Hepatocyte (in vitro differentiated cells): ENCODE results near the gene TFAP2B. TPM values are rescaled to one million over a fixed set of nuclear protein-coding genes. Genes with fewer than 3 reads are reported as not detected.

Experiments used
- DNase-seq: peaks from one replicate; pipeline ENCODE4 v3.0.0-alpha.2; 2016; ENCODE audit warnings: low spot score
- H2AFZ ChIP-seq: fragments of 200-600 bp; sonication (generic); 2 replicates; pipeline ENCODE4 v1.6.0; 2016; ENCODE audit warnings: antibody characterized with exemption, mild to moderate bottlenecking
- H3K27ac ChIP-seq: fragments of 200-600 bp; sonication (generic); 2 replicates; pipeline ENCODE4 v1.5.1; 2016; ENCODE audit warnings: mild to moderate bottlenecking
- H3K27me3 ChIP-seq: fragments of 200-600 bp; sonication (generic); 2 replicates; pipeline ENCODE4 v1.6.1; 2016
- H3K36me3 ChIP-seq: fragments of 200-600 bp; sonication (generic); replicated peaks from 2 replicates; pipeline ENCODE4 v1.5.1; 2016; ENCODE audit warnings: low read depth; ENCODE audit not compliant: insufficient read depth
- H3K4me1 ChIP-seq: fragments of 200-600 bp; sonication (generic); 2 replicates; pipeline ENCODE4 v1.5.1; 2016; ENCODE audit warnings: mild to moderate bottlenecking, moderate library complexity; ENCODE audit not compliant: insufficient read depth
- H3K4me2 ChIP-seq: fragments of 200-600 bp; sonication (generic); 2 replicates; pipeline ENCODE4 v1.6.0; 2016
- H3K4me3 ChIP-seq: fragments of 200-600 bp; sonication (generic); 2 replicates; pipeline ENCODE4 v1.5.1; 2016; ENCODE audit warnings: mild to moderate bottlenecking
- H3K79me2 ChIP-seq: fragments of 200-600 bp; sonication (generic); 2 replicates; pipeline ENCODE4 v1.6.0; 2017; ENCODE audit warnings: mild to moderate bottlenecking
- H3K9me2 ChIP-seq: fragments of 200-600 bp; sonication (generic); replicated peaks from 2 replicates; pipeline ENCODE4 v1.6.0; 2017; ENCODE audit warnings: mild to moderate bottlenecking; ENCODE audit not compliant: insufficient read depth
- H3K9me3 ChIP-seq: fragments of 200-600 bp; sonication (generic); 2 replicates; pipeline ENCODE4 v1.5.1; 2016; ENCODE audit warnings: low read depth, mild to moderate bottlenecking
- H4K20me1 ChIP-seq: fragments of 200-600 bp; sonication (generic); 2 replicates; pipeline ENCODE4 v1.6.0; 2016; ENCODE audit warnings: mild to moderate bottlenecking; ENCODE audit not compliant: insufficient read depth, poor library complexity, severe bottlenecking
- EZH2 ChIP-seq: fragments of 200-600 bp; sonication (generic); IDR thresholded peaks from 2 replicates; pipeline ENCODE4 v1.6.1; 2016; ENCODE audit warnings: antibody characterized with exemption, mild to moderate bottlenecking, borderline replicate concordance
- EZH2phosphoT487 ChIP-seq: fragments of 200-600 bp; sonication (generic); IDR thresholded peaks from one replicate; pipeline ENCODE4 v1.6.1; 2018; ENCODE audit warnings: antibody characterized with exemption, mild to moderate bottlenecking, low read depth, moderate library complexity; ENCODE audit not compliant: unreplicated experiment, severe bottlenecking
- WGBS: methylation state at CpG from one replicate; pipeline ENCODE4 v1.1.6; 2016; ENCODE audit warnings: low lambda C conversion rate; ENCODE audit errors: missing lambda C conversion rate; 5-methylcytosine and 5-hydroxymethylcytosine counted together
- polyA plus RNA-seq: library from polyadenylated mRNA; unstranded; fragments of >200 nt; fragmentation: Nextera tagmentation; extraction: Ambion mirVana; gene quantifications from 2 replicates; pipeline ENCODE4 v1.2.1, GENCODE V29; 2016
- total RNA-seq: library from RNA; depleted of rRNA; stranded (reverse); fragments of >200 nt; gene quantifications from 2 replicates; pipeline ENCODE4 v1.2.3, GENCODE V29; 2014
- TF ChIP-seq, protein P1 (sequence below): fragments of 200-600 bp; sonication (generic); IDR thresholded peaks from 2 replicates; pipeline ENCODE4 v1.5.1; 2016; ENCODE audit warnings: antibody characterized with exemption, mild to moderate bottlenecking; ENCODE audit not compliant: poor library complexity

TFAP2B gene
- total and polyA plus RNA-seq, 2 experiments from 2014 or later: 0.73 to 1.3 TPM

DNA sequence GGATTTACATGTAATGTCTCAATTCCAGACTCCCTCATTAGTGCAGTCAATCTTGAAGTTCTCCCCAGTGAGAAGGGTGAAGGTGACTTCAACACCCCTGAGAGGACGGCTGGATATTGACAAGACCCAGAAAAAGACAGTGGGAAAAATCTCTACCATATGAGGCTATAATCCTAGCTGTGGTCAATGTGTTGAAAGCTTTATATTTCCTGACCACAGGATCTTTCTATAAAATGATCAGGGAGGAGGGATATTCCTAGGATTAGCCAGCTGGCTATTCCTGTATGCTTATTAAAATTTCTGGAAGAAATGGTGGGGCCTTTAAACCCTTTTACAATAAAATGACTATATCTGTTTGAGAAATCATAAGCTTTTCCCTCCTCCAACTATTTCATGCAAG lies 43.0 kb downstream of the TFAP2B start:
- Histone ChIP-seq H3K4me3 (no peak overlapping the region), H3K9me2 (no peaks in the 10 kb centered on the region), H3K4me1 (no peaks in the 10 kb centered on the region), H3K79me2 (no peaks in the 10 kb centered on the region), H4K20me1 (no peaks in the 10 kb centered on the region), H3K36me3 (no peaks in the 10 kb centered on the region), H3K27me3 (peaks cover 7% of the 10 kb centered on the region), H2AFZ (no peak overlapping the region), H3K4me2 (no peak overlapping the region), H3K9me3 (no peaks in the 10 kb centered on the region), H3K27ac (no peak overlapping the region)
- DNase-seq: no peak
- WGBS: 22% methylated on average over 1 of the region's 1 CpG
- TF ChIP-seq, protein P1, sequence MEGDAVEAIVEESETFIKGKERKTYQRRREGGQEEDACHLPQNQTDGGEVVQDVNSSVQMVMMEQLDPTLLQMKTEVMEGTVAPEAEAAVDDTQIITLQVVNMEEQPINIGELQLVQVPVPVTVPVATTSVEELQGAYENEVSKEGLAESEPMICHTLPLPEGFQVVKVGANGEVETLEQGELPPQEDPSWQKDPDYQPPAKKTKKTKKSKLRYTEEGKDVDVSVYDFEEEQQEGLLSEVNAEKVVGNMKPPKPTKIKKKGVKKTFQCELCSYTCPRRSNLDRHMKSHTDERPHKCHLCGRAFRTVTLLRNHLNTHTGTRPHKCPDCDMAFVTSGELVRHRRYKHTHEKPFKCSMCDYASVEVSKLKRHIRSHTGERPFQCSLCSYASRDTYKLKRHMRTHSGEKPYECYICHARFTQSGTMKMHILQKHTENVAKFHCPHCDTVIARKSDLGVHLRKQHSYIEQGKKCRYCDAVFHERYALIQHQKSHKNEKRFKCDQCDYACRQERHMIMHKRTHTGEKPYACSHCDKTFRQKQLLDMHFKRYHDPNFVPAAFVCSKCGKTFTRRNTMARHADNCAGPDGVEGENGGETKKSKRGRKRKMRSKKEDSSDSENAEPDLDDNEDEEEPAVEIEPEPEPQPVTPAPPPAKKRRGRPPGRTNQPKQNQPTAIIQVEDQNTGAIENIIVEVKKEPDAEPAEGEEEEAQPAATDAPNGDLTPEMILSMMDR: no peak
- TF ChIP-seq EZH2: no peak
- no peak for TF ChIP-seq EZH2phosphoT487

DNA sequence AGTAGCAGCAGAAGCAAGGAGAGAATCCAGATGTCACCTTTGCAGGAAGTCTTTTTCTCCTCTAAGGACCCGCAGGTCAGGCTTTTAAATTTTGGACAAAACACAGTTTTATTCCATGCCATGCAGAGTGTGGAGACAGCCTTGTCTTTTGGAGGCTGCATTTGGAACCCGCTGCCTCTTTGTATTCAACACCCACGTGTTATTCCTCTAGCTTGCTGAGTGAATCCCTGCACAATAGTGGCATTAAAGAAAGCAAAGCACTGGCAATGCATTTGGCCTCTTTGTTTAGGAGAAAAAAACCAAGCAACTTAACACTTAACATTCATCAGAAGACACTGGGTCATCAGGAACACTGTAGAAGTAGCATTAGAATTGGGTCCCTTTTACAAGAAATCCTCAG lies 43.5 kb downstream of the TFAP2B start:
- H3K9me3 ChIP-seq: no peaks in the 10 kb centered on the region
- 48% methylated on average over 3 of the region's 3 CpGs for WGBS

DNA sequence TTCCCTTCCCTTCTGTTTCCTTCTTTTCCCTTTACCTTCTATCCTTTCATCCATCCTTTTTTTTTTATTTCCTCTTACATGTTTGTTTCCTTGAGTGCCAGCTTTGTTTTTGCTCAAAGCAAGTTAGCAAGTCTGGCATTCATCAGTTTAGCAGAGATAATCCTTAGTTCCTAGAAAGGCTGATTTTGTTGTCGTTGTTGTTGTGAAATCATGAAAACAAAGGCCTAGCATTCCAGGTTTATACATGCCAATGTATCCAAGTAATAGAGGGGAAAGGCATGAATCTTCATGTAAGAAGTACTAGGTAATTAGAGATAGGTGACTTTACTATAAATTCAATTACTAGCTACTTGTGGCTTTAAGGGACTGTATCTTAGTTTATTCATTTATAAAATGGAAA lies 45.9 kb downstream of the TFAP2B start:
- WGBS: 24% methylated on average over 1 of the region's 1 CpG
- H3K4me3 ChIP-seq: no peak overlapping the region
- TF ChIP-seq EZH2phosphoT487 (no peak), EZH2 (no peak)
- TF ChIP-seq, protein P1: no peak
- no peaks in the 10 kb centered on the region for H3K36me3 ChIP-seq
- no peaks in the 10 kb centered on the region for H3K79me2 ChIP-seq
- H3K4me1 ChIP-seq: no peaks in the 10 kb centered on the region
- H3K27me3 ChIP-seq: peaks cover 7% of the 10 kb centered on the region
- no peaks in the 10 kb centered on the region for H3K9me2 ChIP-seq
- H3K4me2 ChIP-seq: no peak overlapping the region
- no peaks in the 10 kb centered on the region for H4K20me1 ChIP-seq
- no peak overlapping the region for H3K27ac ChIP-seq
- H2AFZ ChIP-seq: no peak overlapping the region
- DNase-seq: no peak
- H3K9me3 ChIP-seq: no peaks in the 10 kb centered on the region

More for the DNA sequence above, 43.5 kb downstream of the TFAP2B start:
- peaks cover 7% of the 10 kb centered on the region for H3K27me3 ChIP-seq
- no peaks in the 10 kb centered on the region for H3K9me2 ChIP-seq
- no peak overlapping the region for H3K4me3 ChIP-seq
- no peak for DNase-seq
- H3K4me2 ChIP-seq: no peak overlapping the region
- no peaks in the 10 kb centered on the region for H3K4me1 ChIP-seq
- no peak overlapping the region for H3K27ac ChIP-seq
- no peak for TF ChIP-seq EZH2phosphoT487
- TF ChIP-seq, protein P1: no peak
- no peak for TF ChIP-seq EZH2
- H2AFZ ChIP-seq: no peak overlapping the region
- no peaks in the 10 kb centered on the region for H3K79me2 ChIP-seq
- H4K20me1 ChIP-seq: no peaks in the 10 kb centered on the region
- no peaks in the 10 kb centered on the region for H3K36me3 ChIP-seq

DNA sequence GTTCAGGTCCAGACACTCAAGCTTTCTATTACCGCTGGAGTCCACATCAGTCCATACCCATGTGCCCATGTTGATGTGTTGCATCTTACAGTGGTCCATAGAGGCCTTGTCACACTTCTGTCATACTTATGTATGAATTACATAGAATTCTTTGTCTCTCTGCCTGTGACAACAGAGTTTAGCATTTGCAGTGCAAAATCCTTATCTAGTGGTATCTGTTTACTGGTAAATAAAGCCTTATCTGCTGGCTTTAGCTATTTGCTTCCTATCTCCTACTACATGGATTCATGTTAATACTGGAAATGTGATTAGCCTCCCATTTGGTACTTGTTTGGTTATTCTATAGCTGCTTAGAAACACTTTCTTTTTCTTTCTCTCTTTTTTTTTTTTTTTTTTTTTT lies 49.8 kb downstream of the TFAP2B start:
- Histone ChIP-seq H4K20me1 (no peaks in the 10 kb centered on the region), H3K4me1 (no peaks in the 10 kb centered on the region), H3K27ac (no peak overlapping the region), H3K4me3 (no peak overlapping the region), H3K4me2 (no peak overlapping the region), H2AFZ (no peak overlapping the region), H3K9me2 (no peaks in the 10 kb centered on the region), H3K9me3 (no peaks in the 10 kb centered on the region), H3K27me3 (no peaks in the 10 kb centered on the region), H3K36me3 (no peaks in the 10 kb centered on the region), H3K79me2 (no peaks in the 10 kb centered on the region)
- DNase-seq: no peak
- TF ChIP-seq, protein P1: no peak
- no peak for TF ChIP-seq EZH2phosphoT487
- WGBS: 88% methylated on average over 1 of the region's 1 CpG
